CD4-positive, alpha-beta T cell treated with Interferon gamma for 1 hour (primary cell): ENCODE data around the gene MPRIP.

Source experiments
- DNase-seq: peaks from one replicate; pipeline ENCODE4 v3.0.0-alpha.2; 2020

The MPRIP gene

DNA sequence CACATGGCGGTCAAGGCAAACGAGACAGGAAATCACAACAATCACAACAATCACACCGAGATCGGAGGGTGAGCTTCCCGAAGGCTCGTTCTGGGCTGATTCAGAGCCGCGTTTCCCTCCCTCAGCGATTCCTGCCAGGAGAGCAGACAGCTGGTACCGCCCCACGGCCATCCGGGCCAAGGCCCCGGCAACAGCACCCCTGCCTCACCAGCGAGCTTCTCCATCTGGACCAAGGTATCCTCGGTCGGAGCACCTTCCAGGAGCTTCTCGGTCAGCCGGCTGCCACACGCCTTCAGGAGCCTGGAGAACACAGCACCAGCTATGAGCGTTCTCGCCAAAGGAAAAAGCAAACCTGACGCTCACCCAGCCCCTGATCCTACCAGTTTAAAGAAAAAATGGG lies 179.1 kb downstream of the MPRIP start:
- no peak for DNase-seq

DNA sequence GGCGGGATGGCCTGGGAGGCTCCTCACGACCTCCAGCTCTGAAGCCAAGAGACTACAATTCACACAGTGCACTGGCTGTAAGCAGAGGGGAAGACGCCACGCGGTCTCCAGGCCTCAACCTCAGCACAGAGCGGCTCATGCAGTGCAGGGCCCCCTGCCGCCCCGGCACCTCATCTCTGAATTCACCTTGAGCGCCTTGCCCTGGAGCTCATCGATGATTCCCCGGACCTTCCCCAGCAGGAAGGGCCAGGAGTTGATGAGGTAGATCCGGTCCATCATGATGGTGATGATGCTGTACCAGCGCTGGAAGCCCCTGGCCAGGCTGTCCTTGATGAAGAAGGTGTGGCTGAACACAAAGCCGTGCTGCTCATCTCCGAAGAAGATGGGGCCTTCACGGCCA lies 181.5 kb downstream of the MPRIP start:
- no peak for DNase-seq

DNA sequence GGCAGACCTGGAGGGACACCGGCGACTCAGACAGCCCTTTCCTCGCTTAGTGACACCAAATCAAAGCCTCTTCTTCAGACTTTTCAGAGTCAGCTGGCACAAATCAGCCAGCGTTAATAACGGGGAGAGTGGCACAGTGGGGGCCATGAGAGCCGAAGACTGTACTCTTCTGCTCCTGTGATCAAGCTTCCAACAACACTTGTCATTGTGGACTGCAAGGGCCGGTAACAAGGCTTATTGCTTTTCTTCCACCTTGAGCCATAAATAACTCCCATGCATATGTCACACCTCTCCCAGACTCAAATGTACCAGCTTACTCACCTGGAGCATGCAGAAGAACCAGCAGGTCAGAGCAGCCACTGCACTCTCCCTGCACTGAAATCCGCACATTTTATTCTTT lies 181.9 kb downstream of the MPRIP start:
- DNase-seq: no peak

DNA sequence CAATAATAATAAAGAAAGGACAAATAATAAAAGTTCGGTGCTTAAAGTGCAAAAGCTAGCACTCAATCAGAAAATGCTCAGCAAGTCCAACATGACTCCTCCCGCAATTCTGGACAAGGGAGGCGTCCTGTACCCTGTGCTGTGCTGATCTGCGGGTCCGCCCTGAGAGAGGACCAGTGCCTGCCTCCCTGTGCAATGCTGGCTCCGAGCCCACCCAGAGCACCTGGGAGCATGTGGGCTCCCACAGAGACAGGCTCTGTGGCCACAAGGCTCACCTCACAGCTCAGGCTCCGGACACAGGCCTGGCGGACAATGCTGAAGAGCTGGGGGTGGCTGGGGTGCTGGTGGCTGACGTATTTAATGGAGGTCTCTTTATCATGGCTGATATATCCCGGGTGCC lies 183.6 kb downstream of the MPRIP start:
- no peak for DNase-seq

DNA sequence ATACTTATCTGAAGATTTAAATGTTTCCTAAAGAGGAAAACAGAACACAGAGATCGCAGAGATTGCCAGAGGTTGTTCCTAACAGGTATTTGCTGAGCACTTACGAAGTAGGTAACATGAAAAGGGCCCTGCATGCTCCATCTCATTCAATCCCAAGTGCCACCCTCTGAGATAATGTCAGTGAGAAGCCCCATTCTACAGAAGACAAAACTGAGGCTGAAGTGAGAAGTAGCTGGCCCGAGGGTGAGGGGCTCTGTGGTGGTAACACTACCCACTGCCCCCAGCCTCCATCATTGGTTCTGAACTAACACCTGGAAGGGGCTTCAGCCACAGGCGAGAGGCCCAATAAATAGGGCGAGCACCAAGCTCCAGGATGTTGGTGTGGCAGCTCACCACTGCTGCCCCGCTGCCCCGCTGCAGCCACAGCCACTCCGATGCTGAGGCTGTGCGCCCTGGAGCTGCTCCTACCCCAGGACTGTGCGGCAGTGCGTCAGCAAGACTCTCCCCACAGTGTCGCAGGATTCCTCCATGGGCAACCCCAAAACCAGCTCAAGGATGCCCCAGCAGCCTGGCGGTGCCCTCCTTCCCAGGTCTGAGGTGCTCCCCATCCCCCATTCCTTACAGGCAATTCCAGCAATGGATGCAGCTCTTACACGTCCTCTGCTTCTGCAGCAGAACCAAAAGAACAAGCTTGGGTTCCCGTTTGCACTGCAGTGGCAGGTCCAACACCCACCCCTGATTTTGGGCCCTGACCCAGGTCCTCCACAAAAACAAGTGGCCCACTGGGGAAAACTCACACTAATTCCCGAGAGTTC lies 184.4 kb downstream of the MPRIP start:
- no peak for DNase-seq

DNA sequence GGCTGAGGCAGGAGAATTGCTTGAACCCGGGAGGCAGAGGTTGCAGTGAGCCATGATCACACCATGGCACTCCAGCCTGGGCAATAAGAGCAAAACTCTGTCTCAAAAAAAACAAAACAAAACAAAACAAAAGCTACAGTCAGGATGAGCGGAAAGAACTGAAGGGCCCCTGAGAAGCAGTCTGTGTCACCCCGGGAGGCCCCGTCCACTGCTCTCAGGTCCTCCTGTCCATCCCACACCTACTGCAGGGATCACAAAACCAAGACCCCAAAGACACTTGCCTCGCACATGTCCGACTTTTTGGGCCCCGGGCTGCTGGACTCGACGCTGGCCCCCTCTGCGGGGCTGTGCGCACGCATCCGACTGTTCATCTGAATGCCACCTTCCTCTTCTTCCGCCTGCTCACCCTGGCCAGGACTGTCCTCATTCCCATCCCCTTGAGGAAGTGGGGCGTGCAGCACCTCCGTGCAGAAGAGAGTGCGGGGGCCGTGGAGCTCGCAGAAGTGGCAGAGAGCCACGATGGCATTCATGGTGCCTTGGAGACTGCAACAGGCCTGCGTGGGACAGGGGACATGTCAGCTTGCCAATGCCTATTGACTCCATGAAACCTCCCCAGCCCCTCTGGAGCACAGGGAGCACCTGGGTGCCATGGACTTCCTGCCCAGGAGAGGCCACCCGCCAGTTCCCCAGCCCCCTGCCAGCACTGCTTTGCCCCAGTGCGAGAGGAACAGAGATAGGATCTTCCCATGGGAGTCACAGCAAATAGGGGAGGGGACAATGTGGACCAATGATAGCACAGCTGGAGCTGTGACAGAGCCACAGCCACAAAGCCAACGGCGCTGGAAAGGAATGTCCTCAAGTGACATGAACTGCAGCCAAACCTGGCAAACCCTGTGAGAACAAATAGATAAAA lies 185.6 kb downstream of the MPRIP start:
- no peak for DNase-seq

DNA sequence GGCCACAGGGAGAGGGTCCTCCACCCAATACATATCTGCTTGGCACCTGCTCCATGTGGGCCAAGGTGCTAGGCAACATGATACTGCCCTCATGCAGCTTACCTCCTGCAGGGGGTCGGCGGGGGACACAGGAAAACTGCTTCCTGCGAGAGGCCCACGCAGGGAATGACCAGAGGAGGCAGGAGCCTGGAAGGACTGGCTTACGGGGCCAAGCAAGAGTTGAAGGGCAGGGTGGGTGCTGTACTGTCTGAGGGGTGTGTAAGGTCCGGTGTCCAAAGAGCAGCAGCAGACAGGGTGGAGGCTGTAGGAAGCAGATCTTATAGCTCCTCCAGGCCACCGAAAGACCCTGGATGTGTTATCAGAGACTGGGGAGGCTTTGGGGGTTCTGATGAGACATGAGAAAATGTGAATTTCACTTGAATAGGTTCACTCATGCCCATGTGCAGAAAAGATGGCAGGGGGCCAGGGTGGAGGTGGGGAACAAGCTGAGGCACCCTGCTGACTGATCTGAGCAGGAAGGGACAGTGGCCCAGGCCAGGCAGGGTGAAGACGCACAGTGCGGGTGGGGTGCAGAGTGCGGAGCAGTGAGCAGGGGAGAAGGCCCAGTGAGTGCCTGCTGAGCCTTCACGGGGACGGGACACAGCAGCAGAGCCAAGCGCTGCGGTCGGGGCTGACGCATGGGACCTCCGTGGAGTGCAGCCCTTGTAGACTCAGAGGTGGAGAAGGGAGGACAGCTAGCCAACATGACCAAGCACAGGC lies 186.4 kb downstream of the MPRIP start:
- no peak for DNase-seq

DNA sequence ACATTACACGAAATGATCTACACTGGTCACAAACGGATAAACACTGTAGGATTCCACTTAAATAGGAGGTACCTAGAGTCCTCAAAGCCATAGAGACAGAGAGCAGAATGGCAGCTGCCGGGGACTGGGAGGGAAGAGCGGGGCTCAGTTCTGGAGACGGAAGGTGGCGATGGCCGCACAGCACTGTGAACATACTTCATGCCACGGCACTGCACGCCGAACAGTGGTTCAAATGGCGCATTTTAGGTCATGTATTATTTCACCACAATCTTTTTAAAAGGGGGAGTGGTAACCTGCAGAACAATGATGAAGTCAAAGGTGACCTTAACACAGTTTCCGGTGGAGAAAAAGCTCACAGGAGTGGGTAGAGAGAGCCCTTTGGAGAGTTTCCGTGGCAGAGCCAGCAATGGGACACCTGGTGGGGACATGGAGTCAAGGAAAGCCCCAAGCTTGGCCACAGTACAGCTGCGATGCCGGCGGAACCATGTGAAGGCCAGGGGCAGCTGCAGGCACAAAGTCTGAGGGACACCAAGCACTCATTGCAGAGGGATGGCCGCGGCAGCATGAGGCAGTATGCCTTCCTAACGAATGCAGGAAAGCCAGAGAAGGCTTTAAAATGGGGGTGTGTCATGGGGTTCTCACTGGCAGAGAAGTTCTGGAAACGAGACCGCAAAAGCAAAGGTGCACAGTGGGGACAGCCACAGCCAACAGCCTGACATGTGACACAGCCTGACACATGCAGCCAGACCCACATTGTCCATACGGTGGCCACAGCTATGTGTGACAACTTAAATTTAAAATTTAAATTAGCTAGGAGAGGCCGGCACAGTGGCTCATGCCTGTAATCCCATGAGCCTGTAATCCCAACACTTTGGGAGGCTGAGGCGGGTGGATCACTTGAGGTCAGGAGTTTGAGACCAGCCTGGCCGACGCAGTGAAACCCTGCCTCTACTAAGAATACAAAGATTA lies 187.4 kb downstream of the MPRIP start:
- no peak for DNase-seq

DNA sequence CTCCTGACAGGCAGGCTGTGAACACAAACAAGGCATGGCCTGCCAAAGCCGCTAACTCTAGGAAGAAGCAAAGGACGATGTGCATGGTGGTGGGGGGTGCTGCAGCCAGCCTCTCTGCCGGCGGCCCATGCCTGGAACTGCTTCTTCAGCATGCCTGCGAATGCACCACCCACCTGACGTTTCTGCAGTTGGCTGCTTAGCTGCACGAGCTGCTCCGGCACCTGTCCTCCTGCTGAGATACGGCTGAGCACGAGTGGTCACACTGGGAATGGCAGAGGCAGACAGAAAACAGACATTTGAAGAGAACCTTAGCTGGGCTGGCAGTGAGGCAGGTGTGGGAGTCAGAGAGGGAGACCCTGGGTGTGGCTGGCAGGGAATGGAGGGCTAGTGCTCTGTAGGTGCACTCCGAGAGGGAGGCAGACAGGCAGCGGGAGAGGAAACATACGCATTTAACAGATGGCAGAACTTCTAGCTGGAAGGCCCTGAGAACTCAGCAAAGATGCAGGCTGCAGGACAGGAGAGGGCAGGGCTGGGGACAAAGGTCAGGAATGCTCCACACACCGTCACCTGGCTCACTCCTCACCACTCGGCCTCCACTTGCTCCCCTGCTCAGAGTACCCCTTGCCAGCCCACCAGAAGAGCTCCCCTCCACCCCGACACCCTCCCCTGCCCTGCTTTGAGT lies 189.5 kb downstream of the MPRIP start:
- no peak for DNase-seq

DNA sequence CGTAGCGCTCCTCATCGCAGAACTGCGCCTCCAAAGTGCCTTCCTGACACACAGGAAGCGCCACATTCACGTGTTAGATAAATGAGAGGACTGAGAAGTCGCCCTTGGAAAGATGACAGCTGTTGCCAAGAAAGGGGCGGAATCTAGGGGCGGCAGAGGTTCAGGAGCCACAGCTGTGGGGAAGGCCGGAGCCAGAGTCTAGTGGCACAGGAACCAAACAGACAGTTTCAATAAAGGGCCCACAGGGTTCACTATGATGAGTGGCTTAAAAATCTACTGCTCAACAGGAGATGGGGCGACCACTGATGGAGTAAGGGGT lies 190.0 kb downstream of the MPRIP start:
- DNase-seq: no peak

DNA sequence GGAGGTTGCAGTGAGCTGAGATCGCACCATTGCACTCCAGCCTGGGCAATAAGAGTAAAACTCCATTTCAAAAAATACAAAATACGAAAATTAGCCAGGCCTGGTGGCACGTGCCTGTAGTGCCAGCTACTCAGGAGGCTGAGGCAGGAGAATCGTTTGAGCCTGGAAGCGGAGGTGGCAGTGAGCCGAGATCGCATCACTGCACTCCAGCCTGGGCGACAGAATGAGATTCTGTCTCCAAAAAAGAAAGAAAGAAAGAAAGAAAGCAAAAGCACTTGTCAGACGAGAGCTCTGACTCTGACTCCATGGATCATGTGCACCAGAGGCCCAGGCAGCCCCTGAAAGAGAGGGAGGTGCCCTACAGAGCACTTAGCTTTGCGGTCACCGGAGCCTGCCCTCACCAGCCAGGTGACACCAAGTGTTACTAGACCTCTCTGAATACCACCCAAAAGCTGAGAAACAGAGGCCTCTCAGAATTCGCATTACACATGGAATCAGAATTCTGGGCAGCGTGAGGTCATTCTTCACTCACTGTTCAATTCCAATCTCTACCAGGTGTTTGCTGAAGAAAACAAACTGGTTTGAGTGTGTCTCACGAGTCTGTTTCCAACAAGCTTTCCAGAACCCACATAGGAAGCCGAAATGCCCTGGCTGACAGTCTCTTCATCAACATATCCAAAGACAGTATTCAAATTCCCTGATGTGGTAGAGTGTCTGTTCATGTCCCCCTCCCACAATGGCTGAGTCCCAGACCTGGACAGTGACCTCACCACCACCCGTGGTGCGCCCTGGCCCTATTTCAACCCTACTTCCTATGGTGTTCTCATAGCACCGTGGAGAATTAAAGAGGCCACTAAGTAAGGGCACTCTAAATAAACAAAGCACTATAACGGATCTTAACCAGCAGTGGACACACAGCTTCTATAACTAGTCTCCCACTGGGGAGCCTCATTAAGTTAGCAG lies 193.2 kb downstream of the MPRIP start:
- no peak for DNase-seq

DNA sequence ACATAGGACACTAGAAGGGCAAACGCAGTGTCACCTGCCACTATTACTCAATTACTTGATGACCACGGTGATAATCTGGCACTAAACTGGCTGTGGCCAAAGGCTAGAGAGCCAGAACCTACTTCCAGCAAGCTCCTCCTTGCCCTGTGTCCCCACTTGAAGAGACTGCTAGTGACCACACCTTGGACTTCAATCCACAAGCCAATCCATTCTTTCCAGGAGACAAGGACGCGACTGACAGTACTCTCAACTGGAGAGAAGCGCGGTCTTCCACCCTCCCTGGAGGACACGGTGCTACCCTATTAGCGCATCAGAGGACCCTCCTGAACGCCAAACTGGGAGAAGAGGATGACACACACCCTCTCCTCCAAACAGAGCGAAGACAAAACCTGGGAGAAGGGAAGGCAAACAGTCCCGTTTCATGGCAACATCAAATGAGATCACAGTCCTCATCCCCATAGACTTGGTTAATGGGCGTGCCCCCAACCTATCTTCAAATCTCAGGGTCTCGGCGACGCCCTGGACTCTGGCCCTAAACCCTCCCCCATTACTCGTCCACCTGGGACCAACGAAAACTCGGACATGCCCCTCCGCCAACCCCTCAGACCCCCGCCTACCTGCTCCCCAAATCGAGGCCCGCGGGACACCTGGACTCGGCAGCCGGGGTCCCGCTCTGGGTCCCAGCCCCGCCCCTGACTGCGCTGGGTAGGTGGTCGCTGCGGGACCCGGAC lies 194.2 kb downstream of the MPRIP start:
- DNase-seq: no peak

DNA sequence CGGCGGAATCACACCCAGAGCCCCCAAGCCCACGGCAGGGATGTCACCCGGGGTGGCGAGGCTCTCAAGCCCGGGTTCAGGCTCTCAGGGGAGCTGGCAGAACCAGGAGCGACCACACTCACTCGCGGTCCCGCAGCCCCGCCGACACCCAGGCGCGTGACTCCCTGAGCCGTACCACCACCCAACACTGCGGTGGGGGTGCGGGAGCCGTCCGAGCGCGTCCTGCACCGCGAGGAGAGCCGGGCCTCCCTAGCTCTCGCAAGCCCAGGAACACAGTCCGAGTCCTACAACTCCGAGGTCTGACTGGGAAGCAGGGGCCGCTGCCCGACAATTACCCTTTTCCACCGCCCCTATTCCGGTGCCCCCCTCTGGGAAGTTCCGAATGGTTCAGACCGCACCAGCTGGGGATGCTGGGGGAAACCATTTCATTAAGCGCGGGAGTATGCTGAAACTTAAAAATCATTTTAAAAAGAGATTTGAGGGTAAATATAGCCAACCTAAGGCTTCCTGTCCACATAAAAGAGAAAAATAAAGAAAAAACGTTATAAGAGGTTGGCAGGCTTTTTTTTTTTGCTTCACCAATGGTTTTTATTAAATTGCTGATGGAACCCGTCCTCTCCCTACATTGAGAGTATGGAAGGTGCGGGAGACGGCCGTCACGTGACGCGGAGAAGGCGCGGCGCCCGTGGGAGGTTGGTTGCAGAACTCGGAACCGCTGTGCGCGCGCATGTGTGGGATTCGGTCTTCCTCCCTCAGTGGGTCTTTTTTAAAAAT lies 195.0 kb downstream of the MPRIP start, which contains the start of gene FLCN:
FLCN (minus strand) TSS at position 143 of the 774 bp plus-strand sequence. CDS start 9,031 bp downstream, outside the sequence.
- peak; percentile 88 for DNase-seq

DNA sequence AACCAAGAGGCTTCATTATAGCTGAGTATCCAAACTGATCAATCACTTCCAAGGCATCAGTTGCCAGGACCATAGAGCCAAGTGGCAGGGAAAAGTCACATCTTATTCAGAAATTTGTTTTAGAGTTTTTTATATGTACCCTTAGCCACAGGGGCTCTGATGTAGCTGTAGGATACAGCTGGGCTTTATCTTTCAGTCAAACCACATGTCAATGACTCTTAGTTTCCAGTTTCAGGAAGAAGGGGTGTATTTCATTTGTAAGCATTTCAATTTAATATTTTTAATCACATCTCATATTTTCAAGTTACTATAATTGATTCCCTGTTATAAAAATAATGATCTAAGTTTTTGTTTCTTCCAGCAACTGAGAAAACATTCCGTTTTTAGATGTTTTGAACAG lies 197.6 kb downstream of the MPRIP start:
- DNase-seq: no peak

DNA sequence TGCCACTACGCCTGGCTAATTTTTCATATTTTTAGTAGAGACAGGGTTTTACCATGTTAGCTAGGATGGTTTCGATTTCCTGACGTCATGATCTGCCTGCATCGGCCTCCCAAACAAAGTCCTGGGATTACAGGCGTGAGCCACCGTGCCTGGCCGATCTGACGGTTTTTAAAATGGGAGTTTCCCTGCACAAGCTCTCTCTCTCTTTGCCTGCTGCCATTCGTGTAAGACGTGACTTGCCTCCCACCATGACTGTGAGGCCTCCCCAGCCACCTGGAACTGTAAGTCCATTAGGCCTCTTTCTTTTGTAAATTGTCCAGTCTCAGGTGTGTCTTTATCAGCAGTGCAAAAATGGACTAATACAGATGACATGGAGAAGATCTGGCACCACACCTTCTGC lies 199.4 kb downstream of the MPRIP start:
- no peak for DNase-seq

DNA sequence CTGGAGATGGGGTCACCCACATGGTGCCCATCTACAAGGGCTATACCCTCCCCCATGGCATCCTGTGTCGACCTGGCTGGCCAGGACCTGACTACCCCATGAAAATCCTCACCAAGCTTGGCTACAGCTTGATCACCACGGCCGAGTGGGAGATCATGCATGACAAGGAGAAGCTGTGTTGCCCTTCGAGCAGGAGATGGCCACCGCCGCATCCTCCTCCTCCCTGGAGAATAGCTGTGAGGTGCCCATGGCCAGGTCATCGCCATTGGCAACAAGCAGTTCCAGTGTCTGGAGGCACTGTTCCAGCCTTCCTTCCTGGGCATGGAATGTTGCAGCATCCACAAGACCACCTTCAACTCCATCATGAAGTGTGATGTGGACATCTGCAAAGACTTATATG lies 200.0 kb downstream of the MPRIP start:
- no peak for DNase-seq
